T-helper 2 cell treated with Interferon-gamma antibody and Interleukin-4, amounts not matched to agents 5 μg/mL and 100 μg/mL, for 36 hours (primary cell): ENCODE measurements around the gene YY1.

ENCODE experiments used
- DNase-seq: peaks from one replicate; pipeline ENCODE4 v3.0.0; 2021; ENCODE audit warnings: low spot score
- H3K27ac Mint-ChIP-seq: one replicate; pipeline ENCODE4 v1.8.0; 2021; ENCODE audit warnings: mild to moderate bottlenecking, mixed read lengths
- H3K27me3 Mint-ChIP-seq: one replicate; pipeline ENCODE4 v1.8.0; 2021; ENCODE audit warnings: low read depth, mixed read lengths
- H3K36me3 Mint-ChIP-seq: one replicate; pipeline ENCODE4 v1.8.0; 2021; ENCODE audit warnings: low read depth, mixed read lengths
- H3K4me1 Mint-ChIP-seq: one replicate; pipeline ENCODE4 v1.8.0; 2021; ENCODE audit warnings: low read depth, mixed read lengths
- H3K4me3 Mint-ChIP-seq: one replicate; pipeline ENCODE4 v1.8.0; 2022; ENCODE audit warnings: mild to moderate bottlenecking, moderate library complexity, mixed read lengths
- H3K9me3 Mint-ChIP-seq: one replicate; pipeline ENCODE4 v1.8.0; 2021; ENCODE audit warnings: mixed read lengths

YY1 gene

DNA sequence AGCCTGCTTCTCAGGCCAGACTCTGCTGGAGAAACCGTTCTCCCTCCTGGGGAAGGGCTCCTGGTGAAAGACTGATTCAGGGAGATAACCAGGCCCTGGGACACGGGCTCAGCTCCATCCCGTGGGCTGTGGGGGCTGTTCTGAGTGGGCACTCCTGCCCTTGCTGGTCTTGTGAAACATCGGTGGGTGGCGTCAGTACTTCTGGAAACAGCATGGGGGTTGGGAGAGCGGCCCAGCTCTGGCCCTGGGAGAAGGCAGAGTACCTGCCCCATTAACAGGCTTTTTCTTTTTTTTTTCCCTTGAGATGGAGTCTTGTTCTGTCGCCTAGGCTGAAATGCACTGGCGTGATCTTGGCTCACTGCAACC, 85.0 kb downstream of the YY1 start:
- no peak for DNase-seq
- no peaks in the 10 kb centered on the region for H3K9me3 Mint-ChIP-seq
- no peaks in the 10 kb centered on the region for H3K4me1 Mint-ChIP-seq
- no peak overlapping the region for H3K27ac Mint-ChIP-seq
- no peak overlapping the region for H3K4me3 Mint-ChIP-seq
- no peaks in the 10 kb centered on the region for H3K36me3 Mint-ChIP-seq
- peaks cover 4% of the 10 kb centered on the region for H3K27me3 Mint-ChIP-seq

DNA sequence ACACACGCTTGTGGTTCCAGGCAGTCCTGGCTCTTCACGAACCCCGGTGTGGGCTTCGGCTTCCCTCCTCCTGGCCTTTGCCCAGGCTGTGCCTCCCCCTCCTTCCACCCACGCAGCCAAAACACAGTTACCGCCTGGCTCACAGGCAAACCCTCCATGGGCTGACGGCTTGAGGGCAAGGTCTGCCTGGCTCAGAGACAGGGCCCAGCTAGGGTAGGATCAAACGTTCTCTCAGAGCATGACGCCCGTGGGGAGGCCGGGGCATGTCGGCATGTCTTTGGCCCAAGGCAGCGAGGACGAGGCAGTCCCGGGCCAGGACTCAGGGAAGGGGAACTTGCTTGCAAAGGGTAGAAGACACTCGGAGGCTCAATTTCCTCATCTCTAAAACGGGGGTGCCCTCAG, 86.3 kb downstream of the YY1 start:
- Mint-ChIP-seq H3K36me3 (no peaks in the 10 kb centered on the region), H3K27me3 (peaks cover 2% of the 10 kb centered on the region), H3K27ac (no peak overlapping the region), H3K9me3 (no peaks in the 10 kb centered on the region), H3K4me1 (no peaks in the 10 kb centered on the region), H3K4me3 (no peak overlapping the region)
- no peak for DNase-seq

- Mint-ChIP-seq H3K36me3 (no peaks in the 10 kb centered on the region), H3K4me3 (no peak overlapping the region)
These were observed 87.0 kb downstream of the YY1 start for GRCh38 chr14:100325958-100326357.

GRCh38 chr14:100327128-100327527, 88.2 kb downstream of the YY1 start:
- no peak overlapping the region for H3K27ac Mint-ChIP-seq
- DNase-seq = no peak
- H3K27me3 Mint-ChIP-seq = no peaks in the 10 kb centered on the region
- H3K4me3 Mint-ChIP-seq = no peak overlapping the region
- peaks cover 1% of the 10 kb centered on the region for H3K36me3 Mint-ChIP-seq
- no peaks in the 10 kb centered on the region for H3K4me1 Mint-ChIP-seq
- no peaks in the 10 kb centered on the region for H3K9me3 Mint-ChIP-seq

More at GRCh38 chr14:100325958-100326357, 87.0 kb downstream of the YY1 start:
- DNase-seq = no peak
- Mint-ChIP-seq H3K27ac (no peak overlapping the region), H3K4me1 (no peaks in the 10 kb centered on the region), H3K27me3 (no peaks in the 10 kb centered on the region), H3K9me3 (no peaks in the 10 kb centered on the region)

DNA sequence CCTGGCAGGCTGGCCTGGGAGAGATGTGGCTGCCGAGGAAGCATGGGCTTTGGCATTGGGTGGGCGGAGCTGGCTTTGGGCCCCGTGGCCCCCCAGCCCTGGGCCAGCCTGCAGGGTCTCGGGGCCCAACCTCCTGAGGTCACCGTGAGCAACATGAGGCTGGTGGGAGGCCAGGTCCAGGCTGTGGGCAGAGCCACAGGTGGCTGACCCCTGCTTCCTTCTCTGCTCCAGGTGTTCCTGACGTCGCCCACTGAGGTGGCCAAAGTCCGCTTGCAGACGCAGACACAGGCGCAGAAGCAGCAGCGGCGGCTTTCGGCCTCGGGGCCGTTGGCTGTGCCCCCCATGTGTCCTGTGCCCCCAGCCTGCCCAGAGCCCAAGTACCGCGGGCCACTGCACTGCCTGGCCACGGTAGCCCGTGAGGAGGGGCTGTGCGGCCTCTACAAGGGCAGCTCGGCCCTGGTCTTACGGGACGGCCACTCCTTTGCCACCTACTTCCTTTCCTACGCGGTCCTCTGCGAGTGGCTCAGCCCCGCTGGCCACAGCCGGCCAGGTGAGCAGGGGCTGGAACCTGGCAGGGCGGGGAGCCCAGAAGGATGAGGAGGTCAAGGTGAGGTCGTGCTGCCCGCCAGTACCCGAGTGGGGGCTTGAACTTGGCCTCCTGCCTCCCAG, 89.7 kb downstream of the YY1 start:
- Mint-ChIP-seq H3K9me3 (no peaks in the 10 kb centered on the region), H3K4me1 (no peaks in the 10 kb centered on the region), H3K27me3 (no peaks in the 10 kb centered on the region), H3K36me3 (peaks cover 1% of the 10 kb centered on the region), H3K27ac (no peak overlapping the region), H3K4me3 (no peak overlapping the region)
- DNase-seq = no peak

GRCh38 chr14:100329233-100330006, 90.5 kb downstream of the YY1 start:
- no peaks in the 10 kb centered on the region for H3K4me1 Mint-ChIP-seq
- H3K9me3 Mint-ChIP-seq = no peaks in the 10 kb centered on the region
- no peaks in the 10 kb centered on the region for H3K27me3 Mint-ChIP-seq
- peaks cover 2% of the 10 kb centered on the region for H3K36me3 Mint-ChIP-seq
- no peak for DNase-seq
- no peak overlapping the region for H3K27ac Mint-ChIP-seq
- H3K4me3 Mint-ChIP-seq = no peak overlapping the region

- Mint-ChIP-seq H3K9me3 (no peaks in the 10 kb centered on the region), H3K27me3 (no peaks in the 10 kb centered on the region), H3K27ac (no peak overlapping the region), H3K4me1 (no peaks in the 10 kb centered on the region), H3K4me3 (no peak overlapping the region), H3K36me3 (peaks cover 7% of the 10 kb centered on the region)
- no peak for DNase-seq
These were observed 91.0 kb downstream of the YY1 start for GRCh38 chr14:100330007-100330344.

GRCh38 chr14:100330388-100330931, 91.5 kb downstream of the YY1 start:
- no peak overlapping the region for H3K27ac Mint-ChIP-seq
- H3K4me1 Mint-ChIP-seq = no peaks in the 10 kb centered on the region
- peaks cover 9% of the 10 kb centered on the region for H3K36me3 Mint-ChIP-seq
- H3K9me3 Mint-ChIP-seq = no peaks in the 10 kb centered on the region
- H3K27me3 Mint-ChIP-seq = no peaks in the 10 kb centered on the region
- DNase-seq = no peak
- no peak overlapping the region for H3K4me3 Mint-ChIP-seq

GRCh38 chr14:100332071-100332639, 93.2 kb downstream of the YY1 start:
- Mint-ChIP-seq H3K27me3 (no peaks in the 10 kb centered on the region), H3K27ac (no peak overlapping the region), H3K9me3 (no peaks in the 10 kb centered on the region), H3K4me1 (peaks cover 3% of the 10 kb centered on the region), H3K4me3 (no peak overlapping the region), H3K36me3 (peaks cover 22% of the 10 kb centered on the region)
- DNase-seq = no peak
